HG02588 (cell line): ENCODE measurements around the gene MAOB.

ENCODE experiments used
- ATAC-seq: cut with Tn5 transposase; IDR thresholded peaks from one replicate; pipeline ENCODE4 v1.9.1; 2021; ENCODE audit warnings: mild to moderate bottlenecking, moderate library complexity; ENCODE audit not compliant: unreplicated experiment

Gene MAOB

DNA sequence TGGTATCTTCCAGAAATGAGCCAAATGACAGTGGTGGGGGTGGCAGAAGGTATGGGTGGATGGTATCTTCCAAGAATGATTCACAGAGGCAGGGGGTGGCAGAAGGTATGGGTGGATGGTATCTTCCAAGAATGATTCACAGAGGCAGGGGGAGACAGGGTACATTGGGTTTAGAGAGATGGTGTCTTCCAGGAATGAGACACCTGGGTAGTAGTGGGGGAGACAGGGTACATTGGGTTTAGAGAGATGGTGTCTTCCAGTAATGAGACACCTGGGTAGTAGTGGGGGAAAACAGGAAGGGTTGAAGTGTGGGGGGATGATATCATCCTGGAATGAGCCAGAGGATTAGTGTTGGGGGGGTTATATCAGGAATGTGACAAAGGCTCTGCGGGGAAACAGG, 164.2 kb downstream of the MAOB start:
- ATAC-seq: no peak

DNA sequence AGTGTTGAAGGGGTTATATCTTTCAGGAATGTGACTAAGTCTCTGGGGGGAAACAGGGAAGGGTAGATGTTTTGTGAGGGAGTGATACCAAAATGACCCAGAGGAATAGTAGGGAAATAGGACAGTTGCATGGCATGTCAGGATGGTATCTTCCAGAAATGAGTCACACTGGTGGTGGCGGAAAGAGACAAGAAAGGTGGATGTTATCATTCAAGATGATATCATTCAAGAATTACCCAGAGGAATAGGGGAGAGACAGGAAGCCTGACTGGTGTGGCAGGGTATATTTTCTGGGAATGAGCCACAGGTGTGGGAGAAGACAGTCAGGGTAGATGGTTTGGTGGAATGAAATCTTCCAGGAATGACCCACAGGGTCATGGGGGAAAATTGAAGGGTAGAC, 165.1 kb downstream of the MAOB start:
- no peak for ATAC-seq

DNA sequence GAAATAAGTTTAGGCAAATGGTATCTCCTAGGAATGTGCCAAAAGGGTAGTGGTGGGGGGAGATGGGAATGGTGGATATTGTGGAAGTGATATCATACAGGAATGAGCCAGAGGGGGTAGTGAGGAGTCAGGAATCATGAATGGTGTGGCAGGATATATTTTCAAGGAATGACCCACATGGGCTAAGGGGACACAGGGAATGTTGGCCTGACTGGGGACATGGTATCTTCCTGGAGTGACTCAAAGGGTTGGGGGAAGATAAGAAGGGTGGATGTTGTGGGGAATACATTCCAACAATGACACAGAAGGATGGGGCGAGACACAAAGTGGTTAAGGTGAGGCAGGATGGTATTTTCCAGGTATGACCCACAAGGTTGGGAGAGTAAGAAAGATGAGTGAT, 165.6 kb downstream of the MAOB start:
- no peak for ATAC-seq
